Stimulated activated CD8-positive, alpha-beta memory T cell treated with anti-CD3 and anti-CD28 coated beads, Interleukin-12 subunit alpha, Interleukin-12 subunit beta, amount 100 ng/mL, for 4 hours (primary cell): ENCODE data around the gene SLC33A1.
"Not testable (repeated sequence)": the region's sequence is repeated elsewhere in the genome, so short reads cannot be mapped to it uniquely, and the experiment has no call there.

ENCODE experiments used
- DNase-seq: peaks from one replicate; pipeline ENCODE4 v3.0.0-alpha.2; 2020; ENCODE audit warnings: low read depth

The SLC33A1 gene

GRCh38 chr3:155854141-155854940, at the start of gene SLC33A1:
Gene SLC33A1 (minus strand): TSS chr3:155854427. CDS start chr3:155853997, 430 bp downstream.
- DNase-seq = peak; percentile 98

- no peak for DNase-seq
Observed at GRCh38 chr3:155895379-155895900, 41.2 kb upstream of the SLC33A1 start.

GRCh38 chr3:155891321-155891720, 37.1 kb upstream of the SLC33A1 start:
- no peak for DNase-seq

GRCh38 chr3:155890671-155891190, 36.5 kb upstream of the SLC33A1 start:
- DNase-seq = no peak

GRCh38 chr3:155889952-155890351, 35.7 kb upstream of the SLC33A1 start:
- no peak for DNase-seq

- no peak for DNase-seq
Observed at GRCh38 chr3:155889212-155889611, 35.0 kb upstream of the SLC33A1 start.

GRCh38 chr3:155886915-155887314, 32.7 kb upstream of the SLC33A1 start:
- no peak for DNase-seq

- DNase-seq = not testable (repeated sequence)
Observed at GRCh38 chr3:155886348-155886747, 32.1 kb upstream of the SLC33A1 start.

- no peak for DNase-seq
Observed at GRCh38 chr3:155885292-155885691, 31.1 kb upstream of the SLC33A1 start.

- DNase-seq = no peak
Observed at GRCh38 chr3:155884292-155884691, 30.1 kb upstream of the SLC33A1 start.

GRCh38 chr3:155880286-155880685, 26.1 kb upstream of the SLC33A1 start:
- no peak for DNase-seq

GRCh38 chr3:155876503-155876902, 22.3 kb upstream of the SLC33A1 start:
- no peak for DNase-seq

GRCh38 chr3:155876037-155876436, 21.8 kb upstream of the SLC33A1 start:
- DNase-seq = no peak

- DNase-seq = no peak
Observed at GRCh38 chr3:155872904-155873646, 18.8 kb upstream of the SLC33A1 start.

- DNase-seq = no peak
Observed at GRCh38 chr3:155871746-155872158, 17.5 kb upstream of the SLC33A1 start.

GRCh38 chr3:155870945-155871745, 16.9 kb upstream of the SLC33A1 start:
- peak; percentile 14 for DNase-seq

GRCh38 chr3:155870133-155870944, 16.1 kb upstream of the SLC33A1 start, which contains the start of gene GMPS:
Gene GMPS (plus strand): TSS chr3:155870650. CDS start chr3:155870871, 221 bp downstream.
- peak; percentile 96 for DNase-seq

GRCh38 chr3:155869691-155870090, 15.5 kb upstream of the SLC33A1 start:
- DNase-seq = no peak

GRCh38 chr3:155863072-155863784, 9.0 kb upstream of the SLC33A1 start:
- DNase-seq = no peak

GRCh38 chr3:155862290-155862982, 8.2 kb upstream of the SLC33A1 start:
- peak; percentile 21 for DNase-seq
